Adrenal gland (tissue), 12 donors: ENCODE data around the gene MOB4. TPM values are rescaled to one million over a fixed set of nuclear protein-coding genes. Genes with fewer than 3 reads are reported as not detected.

Source experiments
- DNase-seq, 7 donors: peaks; one replicate each; pipeline ENCODE4 v3.0.0-alpha.2; 2019 to 2020
- H3K27ac ChIP-seq, 5 donors: fragments of 200-600 bp; sonication (generic) in 4 of 5; 1 replicate in 3 of 5; 2 replicates in 2 of 5; pipeline versions ENCODE4 v1.5.1 to v1.8.0; 2016 to 2020; ENCODE audit warnings: mild to moderate bottlenecking in 1 of 5
- H3K27me3 ChIP-seq: fragments of 200-600 bp; 2 replicates; pipeline ENCODE4 v1.8.0; 2021
- H3K36me3 ChIP-seq, 2 donors: fragments of 200-600 bp; replicated peaks in 1 of 2; 1 replicate in 1 of 2; 2 replicates in 1 of 2; pipeline versions ENCODE4 v1.5.1 to v1.8.0; 2018 to 2022
- H3K4me1 ChIP-seq, 2 donors: fragments of 200-600 bp; replicated peaks in 1 of 2; 1 replicate in 1 of 2; 2 replicates in 1 of 2; pipeline versions ENCODE4 v1.5.1 to v1.8.0; 2018 to 2021
- H3K4me3 ChIP-seq, 4 donors: fragments of 200-600 bp; sonication (generic) in 3 of 4; one replicate each; pipeline ENCODE4 v1.5.1; 2016 to 2018
- H3K9me3 ChIP-seq, 3 donors: fragments of 200-600 bp; sonication (generic) in 1 of 3; replicated peaks in 1 of 3; 1 replicate in 2 of 3; 2 replicates in 1 of 3; pipeline versions ENCODE4 v1.5.1 to v1.8.0; 2016 to 2021
- POLR2A ChIP-seq, 2 donors: fragments of 450-650 bp; IDR thresholded peaks; one replicate each; pipeline ENCODE4 v1.6.1; 2017; ENCODE audit warnings: antibody characterized with exemption in 2 of 2, mild to moderate bottlenecking in 2 of 2, moderate library complexity in 1 of 2
- WGBS, 4 donors: extraction: QIAGEN DNeasy Blood & Tissue Kit in 2 of 4; methylation state at CpG; one replicate each; pipeline versions ENCODE4 v1.1.5 to v1.1.7; 2013 to 2017; 5-methylcytosine and 5-hydroxymethylcytosine counted together
- intact Hi-C, 2 donors: fragments of 100-400 bp; cut with DNase I; formaldehyde crosslinking; loops; one replicate each; pipeline versions ENCODE4 v1.14.1 to v1.15.0; 2022 to 2023
- polyA plus RNA-seq, 3 donors: library from polyadenylated mRNA; stranded (reverse); fragments of 200-250 nt in 2 of 3; fragments of 350-450 nt in 1 of 3; fragmentation: Illumina TruSeq in 1 of 3; extraction: RNeasy Lipid Tissue Mini Kit (QIAGEN cat#74804) in 1 of 3; gene quantifications; one replicate each; pipeline ENCODE4 v1.2.3, GENCODE V29; 2013 to 2014
- total RNA-seq, 9 donors: library from RNA; depleted of rRNA in 4 of 9; stranded (reverse); fragments of >200 nt in 4 of 9; fragments of 120-200 nt in 1 of 9; fragmentation: NEBNext Ultra II Directional in 1 of 9; extraction: Animal tissue kit (Norgen Biotek cat#: 25700) in 1 of 9; gene quantifications; one replicate each; pipeline versions ENCODE4 v1.1.0 to v1.2.4, GENCODE V29; 2013 to 2023
- TF ChIP-seq, protein P1 (sequence below), 6 experiments: fragments of 450-650 bp in 4 of 6; fragments of 200-600 bp in 2 of 6; sonication (generic) in 1 of 6; IDR thresholded peaks; 1 replicate in 5 of 6; 2 replicates in 1 of 6; pipeline versions ENCODE4 v1.5.1 to v1.8.0; 2016 to 2021; ENCODE audit warnings: antibody characterized with exemption in 6 of 6, mild to moderate bottlenecking in 2 of 6, moderate library complexity in 1 of 6
- donor health status: healthy with polysubstance abuse.
- donor health status: Bipolar disorder and iron deficiency.
- donor health status: DM: yes; HTN: yes; CAD: no.
- donor health status: DM: no; HTN: no; CAD: no.
- donor health status: DM: no; HTN: no; CAD: no.
- donor health status: DM: yes; HTN: yes; CAD: no.

MOB4 gene
- total and polyA plus RNA-seq, 12 donors: 18.2 to 592 (median 40.0) TPM

DNA sequence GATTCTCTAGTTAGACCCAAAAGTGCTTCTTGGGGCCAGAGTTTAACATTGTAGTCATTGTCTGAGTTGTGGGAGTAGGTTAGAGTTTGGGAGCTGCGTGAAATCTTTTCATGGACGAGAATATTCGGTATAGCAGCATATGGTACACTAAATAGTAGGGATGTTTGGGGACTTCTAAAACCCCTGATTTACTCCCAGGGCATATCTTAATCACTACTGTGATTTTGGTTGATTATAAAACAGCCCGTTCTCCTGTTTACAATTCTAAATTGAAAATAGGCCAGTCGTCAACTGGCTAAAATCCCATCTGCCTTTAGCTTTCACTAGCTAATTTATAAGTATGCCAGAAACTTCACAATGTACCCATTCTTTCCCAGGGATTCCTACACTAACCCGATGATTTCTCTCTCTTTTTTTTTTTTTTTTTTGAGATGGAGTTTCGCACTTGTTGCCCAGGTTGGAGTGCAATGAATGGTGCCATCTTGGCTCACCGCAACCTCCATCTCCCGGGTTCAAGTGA lies 44.3 kb downstream of the MOB4 start:
- 94 to 98% (median 96%) methylated on average over 9 of the region's 9 CpGs for WGBS, 4 donors
- peaks cover 0 to 6% (median 0%) of the 10 kb centered on the region in 3 donors for H3K9me3 ChIP-seq

DNA sequence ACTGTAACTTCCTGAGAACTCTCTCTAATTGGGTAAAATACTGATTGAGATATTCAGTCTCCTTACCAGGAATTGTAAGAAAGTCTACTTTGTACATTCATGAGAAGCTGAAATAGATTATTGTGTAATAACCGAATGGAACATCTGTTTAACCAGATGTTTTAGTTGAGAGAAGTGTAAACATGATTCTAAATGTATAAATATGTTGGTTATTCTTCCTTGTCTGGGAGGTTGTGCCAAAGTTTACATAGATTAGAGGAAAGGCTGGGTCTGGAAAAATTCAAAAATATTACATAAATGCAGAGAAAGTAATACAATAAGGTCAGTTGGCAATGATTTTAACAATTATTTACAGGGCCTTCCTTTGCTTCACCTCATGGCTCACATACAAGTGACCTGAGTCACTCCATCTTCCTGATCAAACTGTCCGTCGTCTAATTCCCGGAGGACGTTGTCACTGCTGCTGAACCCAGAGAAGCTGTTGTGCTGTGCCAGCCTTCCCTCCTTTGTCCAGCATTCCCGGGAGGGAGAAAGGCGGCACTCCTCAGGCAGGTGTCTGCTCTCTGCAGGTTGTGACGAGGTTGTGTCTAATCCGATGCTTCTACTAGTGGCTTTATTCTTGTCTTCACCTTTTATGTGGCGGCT lies 55.9 kb downstream of the MOB4 start:
- Histone ChIP-seq H3K4me3 (no peak overlapping the region), H3K27me3 (no peaks in the 10 kb centered on the region), H3K9me3 (peaks cover 0 to 7% (median 0%) of the 10 kb centered on the region in 3 donors), H3K36me3 (peaks cover 0 to 3% of the 10 kb centered on the region in 2 donors), H3K27ac (no peak overlapping the region), H3K4me1 (peaks cover 0 to 13% of the 10 kb centered on the region in 2 donors)
- WGBS, 4 donors: 67 to 84% (median 77%) methylated on average over 10 of the region's 10 CpGs
- DNase-seq: no peak
- intact Hi-C loops: no loop called here
- no peak for TF ChIP-seq POLR2A (IDR thresholded peaks at IDR 0.05)
- TF ChIP-seq, protein P1, sequence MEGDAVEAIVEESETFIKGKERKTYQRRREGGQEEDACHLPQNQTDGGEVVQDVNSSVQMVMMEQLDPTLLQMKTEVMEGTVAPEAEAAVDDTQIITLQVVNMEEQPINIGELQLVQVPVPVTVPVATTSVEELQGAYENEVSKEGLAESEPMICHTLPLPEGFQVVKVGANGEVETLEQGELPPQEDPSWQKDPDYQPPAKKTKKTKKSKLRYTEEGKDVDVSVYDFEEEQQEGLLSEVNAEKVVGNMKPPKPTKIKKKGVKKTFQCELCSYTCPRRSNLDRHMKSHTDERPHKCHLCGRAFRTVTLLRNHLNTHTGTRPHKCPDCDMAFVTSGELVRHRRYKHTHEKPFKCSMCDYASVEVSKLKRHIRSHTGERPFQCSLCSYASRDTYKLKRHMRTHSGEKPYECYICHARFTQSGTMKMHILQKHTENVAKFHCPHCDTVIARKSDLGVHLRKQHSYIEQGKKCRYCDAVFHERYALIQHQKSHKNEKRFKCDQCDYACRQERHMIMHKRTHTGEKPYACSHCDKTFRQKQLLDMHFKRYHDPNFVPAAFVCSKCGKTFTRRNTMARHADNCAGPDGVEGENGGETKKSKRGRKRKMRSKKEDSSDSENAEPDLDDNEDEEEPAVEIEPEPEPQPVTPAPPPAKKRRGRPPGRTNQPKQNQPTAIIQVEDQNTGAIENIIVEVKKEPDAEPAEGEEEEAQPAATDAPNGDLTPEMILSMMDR (IDR thresholded peaks at IDR 0.05): no peak

More for the DNA sequence above, 44.3 kb downstream of the MOB4 start:
- Histone ChIP-seq H3K27me3 (no peaks in the 10 kb centered on the region), H3K27ac (no peak overlapping the region), H3K4me1 (peaks cover 0 to 10% of the 10 kb centered on the region in 2 donors), H3K4me3 (no peak overlapping the region), H3K36me3 (peaks cover 0 to 15% of the 10 kb centered on the region in 2 donors)
- intact Hi-C loops: no loop called here
- DNase-seq: no peak
- TF ChIP-seq, protein P1 (IDR thresholded peaks at IDR 0.05): no peak

DNA sequence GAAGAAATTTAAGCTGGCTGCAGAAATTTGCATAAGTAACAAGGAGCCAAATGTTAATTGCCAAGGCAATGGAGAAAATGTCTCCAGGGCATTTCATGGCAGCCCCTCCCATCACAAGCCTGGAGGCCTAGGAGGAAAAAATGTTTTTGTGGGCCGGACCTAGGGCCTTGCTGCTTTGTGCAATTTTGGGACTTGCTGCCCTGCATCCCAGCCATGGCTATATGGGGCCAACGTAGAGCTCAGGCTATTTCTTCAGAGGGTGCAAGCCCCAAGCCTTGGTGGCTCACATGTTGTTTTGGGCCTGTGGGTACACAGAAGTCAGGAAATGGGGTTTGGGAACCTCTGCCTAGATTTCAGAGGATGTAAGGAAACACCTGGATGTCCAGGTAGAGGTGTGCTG lies 57.7 kb downstream of the MOB4 start:
- DNase-seq: no peak
- TF ChIP-seq, protein P1 (IDR thresholded peaks at IDR 0.05): no peak
- TF ChIP-seq POLR2A (IDR thresholded peaks at IDR 0.05): no peak
- Histone ChIP-seq H3K27ac (no peak overlapping the region), H3K4me3 (no peak overlapping the region), H3K9me3 (peaks cover 0 to 7% (median 0%) of the 10 kb centered on the region in 3 donors), H3K27me3 (no peaks in the 10 kb centered on the region), H3K36me3 (peaks cover 0 to 3% of the 10 kb centered on the region in 2 donors), H3K4me1 (peaks cover 0 to 18% of the 10 kb centered on the region in 2 donors)
- WGBS, 4 donors: 96 to 100% (median 99%) methylated on average over 2 of the region's 2 CpGs
- intact Hi-C loops: no loop called here

DNA sequence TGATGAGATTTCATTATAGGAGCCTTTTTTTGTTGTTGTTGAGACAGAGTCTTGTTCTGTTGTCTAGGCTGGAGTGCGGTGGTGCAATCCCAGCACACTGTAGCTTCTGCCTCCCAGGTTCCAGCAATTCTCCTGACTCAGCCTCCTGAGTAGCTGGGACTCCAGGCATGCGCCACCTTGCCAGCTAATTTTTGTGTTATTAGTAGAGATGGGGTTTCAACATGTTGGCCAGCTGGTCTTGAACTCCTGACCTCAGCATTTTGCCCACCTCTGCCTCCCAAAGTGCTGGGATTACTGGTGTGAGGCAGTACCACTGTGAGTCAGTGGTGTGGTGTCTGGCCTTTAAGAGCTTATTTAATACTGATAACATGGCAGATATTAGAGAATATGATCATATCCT lies 60.1 kb downstream of the MOB4 start:
- no peak for TF ChIP-seq POLR2A (IDR thresholded peaks at IDR 0.05)
- TF ChIP-seq, protein P1 (IDR thresholded peaks at IDR 0.05): no peak
- DNase-seq: peak in 2 of 7 donors; percentile 27 to 47
- intact Hi-C loops: no loop called here

More for the DNA sequence above, 60.1 kb downstream of the MOB4 start:
- no peaks in the 10 kb centered on the region for H3K27me3 ChIP-seq
- WGBS, 4 donors: 80 to 100% (median 93%) methylated on average over 2 of the region's 2 CpGs
- H3K9me3 ChIP-seq: peaks cover 0 to 7% (median 0%) of the 10 kb centered on the region in 3 donors
- H3K4me1 ChIP-seq: peaks cover 0 to 18% of the 10 kb centered on the region in 2 donors
- H3K36me3 ChIP-seq: peaks cover 0 to 3% of the 10 kb centered on the region in 2 donors
- H3K4me3 ChIP-seq: no peak overlapping the region
- peak overlapping the region in 3 of 5 donors; percentile 6 to 39 (median 17) for H3K27ac ChIP-seq
